Esophagus squamous epithelium (tissue), 4 donors: ENCODE data around the gene UHRF2.

Experiments
- CTCF ChIP-seq, 6 experiments: fragments of 450-650 bp in 4 of 6; fragments of 200-600 bp in 2 of 6; sonication (generic) in 2 of 6; IDR thresholded peaks; one replicate each; pipeline ENCODE4 v1.5.1; 2016 to 2019; ENCODE audit warnings: antibody characterized with exemption in 6 of 6, mild to moderate bottlenecking in 4 of 6, moderate library complexity in 4 of 6
- POLR2A ChIP-seq, 4 donors: fragments of 450-650 bp; IDR thresholded peaks; one replicate each; pipeline ENCODE4 v1.6.1; 2017; ENCODE audit warnings: antibody characterized with exemption in 4 of 4, mild to moderate bottlenecking in 4 of 4, moderate library complexity in 3 of 4

GRCh38 chr9:6490863-6491262, 77.9 kb downstream of the UHRF2 start:
- TF ChIP-seq POLR2A (IDR thresholded peaks at IDR 0.05) (no peak), CTCF (IDR thresholded peaks at IDR 0.05) (no peak)
